Measurements from ENCODE around the gene SEMA4B. TPM values are rescaled to one million over a fixed set of nuclear protein-coding genes. Genes with fewer than 3 reads are reported as not detected.

Gene SEMA4B
- total RNA-seq, 1 experiment from 2014 or later: 25.4 TPM

GRCh38 chr15:90219421-90220141 is 18.5 kb downstream of the SEMA4B start:
- DNase-seq (ENCODE audit: low spot score): no peak
- in situ Hi-C loops (cut with HindIII; ENCODE audit: low sequenced_read_pairs): loop anchor here (10.0 kb wide), 1 partner anchor 75 kb away; no protein-coding TSS in a partner anchor

GRCh38 chr15:90221246-90221900 is 20.2 kb downstream of the SEMA4B start:
- peak; percentile 66 for DNase-seq (ENCODE audit: low spot score)
- in situ Hi-C loops (cut with HindIII; ENCODE audit: low sequenced_read_pairs): no loop called here

GRCh38 chr15:90222547-90222946 is 21.4 kb downstream of the SEMA4B start:
- no peak for DNase-seq (ENCODE audit: low spot score)
- in situ Hi-C loops (cut with HindIII; ENCODE audit: low sequenced_read_pairs): no loop called here

- no peak for DNase-seq (ENCODE audit: low spot score)
- in situ Hi-C loops (cut with HindIII; ENCODE audit: low sequenced_read_pairs): no loop called here
These were observed 22.5 kb downstream of the SEMA4B start for GRCh38 chr15:90223441-90224165.

- no peak for DNase-seq (ENCODE audit: low spot score)
- in situ Hi-C loops (cut with HindIII; ENCODE audit: low sequenced_read_pairs): no loop called here
These were observed 23.9 kb downstream of the SEMA4B start for GRCh38 chr15:90225047-90225446.

- DNase-seq (ENCODE audit: low spot score): no peak
- in situ Hi-C loops (cut with HindIII; ENCODE audit: low sequenced_read_pairs): no loop called here
These were observed 24.5 kb downstream of the SEMA4B start for GRCh38 chr15:90225504-90226234.

DNA sequence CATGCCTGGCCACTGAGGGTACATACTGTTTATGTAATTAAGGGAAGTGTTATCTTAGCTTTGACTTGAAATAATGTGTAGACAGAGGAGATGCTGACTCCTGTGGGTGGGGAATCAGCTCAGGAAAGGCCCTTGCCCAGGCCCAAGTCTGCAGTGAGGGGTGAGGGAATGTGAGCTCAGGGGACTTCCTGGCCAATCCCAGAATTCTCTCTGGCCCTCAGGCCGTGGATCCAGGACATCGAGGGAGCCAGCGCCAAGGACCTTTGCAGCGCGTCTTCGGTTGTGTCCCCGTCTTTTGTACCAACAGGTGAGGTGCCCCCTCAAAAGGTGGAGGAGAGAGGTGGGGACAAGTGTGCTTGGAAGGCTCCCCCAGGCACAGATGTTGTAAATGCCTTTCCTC is 26.2 kb downstream of the SEMA4B start:
- no peak for DNase-seq (ENCODE audit: low spot score)

GRCh38 chr15:90227816-90228772 is 27.0 kb downstream of the SEMA4B start:
- no peak for DNase-seq (ENCODE audit: low spot score)
- in situ Hi-C loops (cut with HindIII; ENCODE audit: low sequenced_read_pairs): no loop called here

More for the DNA sequence above, 26.2 kb downstream of the SEMA4B start:
- in situ Hi-C loops (cut with HindIII; ENCODE audit: low sequenced_read_pairs): no loop called here

DNA sequence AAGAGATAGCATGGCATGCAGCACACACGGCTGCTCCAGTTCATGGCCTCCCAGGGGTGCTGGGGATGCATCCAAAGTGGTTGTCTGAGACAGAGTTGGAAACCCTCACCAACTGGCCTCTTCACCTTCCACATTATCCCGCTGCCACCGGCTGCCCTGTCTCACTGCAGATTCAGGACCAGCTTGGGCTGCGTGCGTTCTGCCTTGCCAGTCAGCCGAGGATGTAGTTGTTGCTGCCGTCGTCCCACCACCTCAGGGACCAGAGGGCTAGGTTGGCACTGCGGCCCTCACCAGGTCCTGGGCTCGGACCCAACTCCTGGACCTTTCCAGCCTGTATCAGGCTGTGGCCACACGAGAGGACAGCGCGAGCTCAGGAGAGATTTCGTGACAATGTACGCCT is 27.8 kb downstream of the SEMA4B start:
- in situ Hi-C loops (cut with HindIII; ENCODE audit: low sequenced_read_pairs): no loop called here
- DNase-seq (ENCODE audit: low spot score): peak; percentile 39

- in situ Hi-C loops (cut with HindIII; ENCODE audit: low sequenced_read_pairs): no loop called here
- peak; percentile 71 for DNase-seq (ENCODE audit: low spot score)
These were observed 29.0 kb downstream of the SEMA4B start for GRCh38 chr15:90230071-90230494.

- in situ Hi-C loops (cut with HindIII; ENCODE audit: low sequenced_read_pairs): no loop called here
- no peak for DNase-seq (ENCODE audit: low spot score)
These were observed 29.5 kb downstream of the SEMA4B start for GRCh38 chr15:90230610-90231009.

DNA sequence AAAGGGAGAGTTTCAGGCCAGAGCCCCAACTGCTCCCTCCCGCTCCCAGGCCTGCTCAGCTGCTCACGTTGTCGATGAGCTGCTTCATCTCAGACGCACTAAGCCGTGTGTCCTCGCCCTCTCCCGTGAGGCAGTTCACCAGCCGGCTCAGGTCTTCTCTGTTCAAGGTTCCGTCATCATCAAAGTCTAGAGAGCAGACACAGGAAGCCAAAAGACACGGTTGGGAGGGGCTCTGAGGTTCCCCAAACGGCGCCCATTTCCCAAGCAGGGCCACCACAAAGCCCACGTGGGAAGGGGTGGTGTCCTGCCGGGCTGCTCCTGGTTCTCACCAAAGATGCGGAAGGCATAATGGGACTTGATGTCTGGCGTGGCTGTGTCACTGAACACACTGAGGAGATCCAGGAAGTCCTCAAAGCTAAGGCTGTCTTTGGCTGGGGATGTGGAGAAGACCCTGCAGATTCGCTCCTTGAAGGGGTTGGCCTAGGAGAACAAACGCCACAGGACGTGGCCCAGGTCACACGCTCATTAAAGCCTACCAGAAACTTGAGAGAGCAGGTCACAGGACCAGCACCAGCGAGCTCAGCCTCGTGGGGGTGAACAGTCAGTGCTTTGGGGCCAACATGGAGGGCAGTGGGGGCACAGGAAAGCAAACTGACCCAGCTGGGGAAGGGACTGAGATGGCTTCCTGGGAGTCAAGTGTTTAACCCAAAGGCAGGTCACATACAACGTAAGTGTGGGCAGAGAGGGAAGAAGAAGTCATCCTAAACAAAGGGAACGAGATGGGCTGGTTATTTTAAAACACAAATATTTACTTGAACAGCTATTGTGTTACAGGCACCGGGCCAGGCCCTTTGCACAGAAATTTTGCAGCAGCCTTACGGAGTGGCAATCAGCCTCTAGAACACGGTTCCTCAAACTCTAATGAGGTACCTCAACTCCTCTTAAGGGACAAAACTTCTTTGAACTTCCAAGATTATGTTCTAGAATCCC is 30.2 kb downstream of the SEMA4B start:
- no peak for DNase-seq (ENCODE audit: low spot score)
- in situ Hi-C loops (cut with HindIII; ENCODE audit: low sequenced_read_pairs): no loop called here

GRCh38 chr15:90232196-90232595 is 31.1 kb downstream of the SEMA4B start:
- DNase-seq (ENCODE audit: low spot score): no peak
- in situ Hi-C loops (cut with HindIII; ENCODE audit: low sequenced_read_pairs): no loop called here

DNA sequence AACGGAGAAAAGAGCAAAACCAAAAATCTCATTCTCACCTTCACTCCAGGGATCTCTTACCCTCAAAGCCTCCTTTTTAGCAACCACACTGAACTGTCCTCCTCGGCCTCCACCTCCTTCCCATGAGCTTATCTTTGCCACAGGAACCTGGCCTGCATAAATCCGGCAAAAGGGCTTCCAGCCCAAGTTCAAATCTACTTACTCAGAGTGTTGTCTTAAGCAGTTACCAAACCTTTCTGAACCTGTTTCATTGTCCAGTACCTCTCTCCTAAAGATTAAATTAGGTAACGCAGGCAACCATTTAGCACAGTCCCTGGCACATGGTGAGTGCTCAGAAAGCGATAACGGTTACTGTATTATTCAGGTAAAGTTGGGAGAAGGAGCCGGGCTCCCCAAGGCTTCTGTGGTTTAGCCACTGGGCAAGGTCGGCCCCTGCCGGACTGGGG is 31.8 kb downstream of the SEMA4B start:
- DNase-seq (ENCODE audit: low spot score): no peak
- in situ Hi-C loops (cut with HindIII; ENCODE audit: low sequenced_read_pairs): no loop called here

DNA sequence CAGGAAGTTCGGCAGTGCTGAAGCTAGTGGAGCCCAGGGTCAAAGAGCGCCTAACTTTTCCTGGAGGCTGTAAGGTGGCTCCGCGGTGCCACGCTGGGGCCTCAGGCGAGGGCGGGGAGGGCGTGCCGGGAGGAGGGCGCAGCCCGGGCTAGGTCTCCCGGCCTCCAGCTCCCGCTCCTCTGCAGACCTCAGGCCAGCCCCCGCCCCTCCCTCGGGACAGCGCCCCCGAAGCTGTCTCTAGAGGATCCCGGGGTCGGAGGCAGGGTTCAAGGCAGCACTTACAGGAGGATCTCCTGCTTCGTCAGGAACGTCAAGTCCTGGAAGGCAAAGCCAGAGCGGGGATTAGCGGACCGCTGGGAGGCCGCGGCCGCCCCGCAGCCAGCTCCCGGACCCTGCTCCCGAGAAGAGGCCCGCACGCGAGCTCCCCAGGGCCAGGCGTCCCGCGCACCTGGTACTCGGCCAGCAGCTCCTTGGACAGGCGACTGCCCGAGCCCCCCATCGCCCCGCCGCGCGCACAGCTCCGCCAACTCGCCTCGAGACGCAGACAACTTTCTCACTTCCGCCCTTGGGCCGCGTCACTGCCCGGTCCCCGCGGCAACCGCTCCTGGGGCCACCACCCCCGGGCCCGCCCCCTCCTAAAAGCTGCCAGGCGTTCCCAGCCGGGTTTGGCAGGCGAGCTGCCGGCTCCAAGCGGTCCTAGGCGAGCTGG is 32.4 kb downstream of the SEMA4B start, which contains the start of gene CIB1:
TSS of gene CIB1 (minus strand) at position 555 of the 709 bp plus-strand sequence. CDS start at position 499, 56 bp downstream.
- in situ Hi-C loops (cut with HindIII; ENCODE audit: low sequenced_read_pairs): no loop called here
- peak; percentile 46 for DNase-seq (ENCODE audit: low spot score)
